GM21619 (cell line): ENCODE results near the gene GOPC.

ENCODE experiments used
- ATAC-seq: cut with Tn5 transposase; IDR thresholded peaks from one replicate; pipeline ENCODE4 v1.9.1; 2021; ENCODE audit not compliant: unreplicated experiment

The GOPC gene

GRCh38 chr6:117550078-117550600, 52.2 kb downstream of the GOPC start:
- ATAC-seq: no peak

DNA sequence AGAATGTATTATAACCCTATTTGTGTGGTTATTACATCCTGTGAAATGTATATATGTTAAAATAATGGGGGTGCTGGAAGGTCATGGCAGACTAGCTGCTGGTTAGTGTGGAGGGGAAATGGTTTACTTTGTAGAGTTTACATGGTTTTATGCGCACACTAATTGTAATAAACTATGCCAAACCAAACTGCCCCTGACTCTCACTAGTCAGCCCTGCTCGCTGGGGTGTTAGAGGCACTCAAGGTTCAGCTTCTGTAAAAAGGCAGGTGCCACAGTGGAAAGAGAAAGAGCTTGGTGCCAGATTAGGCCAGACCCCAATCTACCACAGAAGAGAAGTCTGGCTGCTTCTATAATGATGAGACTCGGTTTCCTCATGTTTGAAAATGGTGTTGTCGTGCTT, 52.7 kb downstream of the GOPC start:
- no peak for ATAC-seq

- no peak for ATAC-seq
Measured at GRCh38 chr6:117548797-117549301, 53.5 kb downstream of the GOPC start.

DNA sequence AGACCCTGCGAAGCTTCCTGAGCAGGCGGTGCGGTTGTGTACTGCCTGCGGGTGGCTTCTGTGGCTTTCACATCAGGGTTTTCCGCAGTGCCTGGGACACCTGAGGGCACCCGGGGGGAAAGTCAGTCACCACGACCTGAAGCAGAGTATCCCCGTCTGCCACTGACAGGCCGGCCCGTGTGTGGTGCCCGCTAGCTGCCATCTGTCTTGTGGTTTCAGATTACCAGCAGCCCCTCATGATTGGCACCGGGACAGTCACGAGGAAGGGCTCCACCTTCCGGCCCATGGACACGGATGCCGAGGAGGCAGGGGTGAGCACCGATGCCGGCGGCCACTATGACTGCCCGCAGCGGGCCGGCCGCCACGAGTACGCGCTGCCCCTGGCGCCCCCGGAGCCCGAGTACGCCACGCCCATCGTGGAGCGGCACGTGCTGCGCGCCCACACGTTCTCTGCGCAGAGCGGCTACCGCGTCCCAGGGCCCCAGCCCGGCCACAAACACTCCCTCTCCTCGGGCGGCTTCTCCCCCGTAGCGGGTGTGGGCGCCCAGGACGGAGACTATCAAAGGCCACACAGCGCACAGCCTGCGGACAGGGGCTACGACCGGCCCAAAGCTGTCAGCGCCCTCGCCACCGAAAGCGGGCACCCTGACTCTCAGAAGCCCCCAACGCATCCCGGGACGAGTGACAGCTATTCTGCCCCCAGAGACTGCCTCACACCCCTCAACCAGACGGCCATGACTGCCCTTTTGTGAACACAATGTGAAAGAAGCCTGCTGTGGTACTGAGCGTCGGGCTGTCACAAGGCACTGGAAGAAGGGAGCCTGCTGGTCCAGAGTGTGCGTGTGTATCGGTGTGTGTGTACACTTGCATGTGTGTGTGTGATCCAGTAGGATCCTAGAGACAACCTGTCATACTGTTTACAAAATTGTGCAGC, 54.4 kb downstream of the GOPC start:
- peak; percentile 45 for ATAC-seq

- no peak for ATAC-seq
Measured at GRCh38 chr6:117546674-117547073, 55.6 kb downstream of the GOPC start.

DNA sequence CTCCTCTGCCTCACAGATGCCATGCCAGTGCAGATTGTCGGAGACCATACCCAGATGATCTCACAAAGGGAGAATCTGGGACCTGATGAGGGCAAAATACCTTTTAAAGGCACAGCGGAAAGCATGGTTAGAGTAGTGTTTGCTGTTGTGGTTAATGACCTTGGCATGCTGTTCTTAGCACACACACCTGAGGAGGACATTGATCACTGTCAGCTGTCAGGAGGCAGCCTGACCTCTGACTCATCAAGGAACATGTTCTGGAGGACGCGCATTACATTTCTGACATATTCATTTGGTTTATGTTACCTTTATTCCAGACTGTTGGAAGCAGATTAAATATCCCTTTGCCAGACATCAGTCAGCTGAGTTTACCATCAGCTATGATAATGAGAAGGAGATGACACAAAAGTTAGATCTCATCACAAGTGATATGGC, 57.1 kb downstream of the GOPC start:
- ATAC-seq: no peak

GRCh38 chr6:117544716-117545115, 57.6 kb downstream of the GOPC start:
- no peak for ATAC-seq

DNA sequence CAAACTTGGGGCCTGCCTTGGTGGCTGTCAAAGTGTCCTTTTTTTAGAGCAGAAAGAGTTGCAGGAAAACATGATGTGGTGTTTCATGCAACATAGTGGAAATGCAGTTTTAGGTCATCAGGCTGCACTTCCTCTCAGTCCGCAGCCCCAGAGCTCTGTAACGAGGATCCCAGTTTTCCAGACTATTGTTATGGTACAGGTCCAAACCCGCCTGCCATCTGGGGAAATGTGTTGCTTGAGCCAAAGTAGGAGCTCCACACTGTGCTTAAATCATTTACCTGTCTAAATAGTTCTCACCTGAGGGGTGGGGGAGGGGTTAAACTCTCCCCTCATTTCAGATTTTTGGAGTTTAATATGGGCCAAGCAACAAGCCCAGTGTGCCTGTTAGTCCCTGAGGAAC, 59.8 kb downstream of the GOPC start:
- ATAC-seq: no peak

- ATAC-seq: no peak
Measured at GRCh38 chr6:117540670-117541069, 61.6 kb downstream of the GOPC start.

DNA sequence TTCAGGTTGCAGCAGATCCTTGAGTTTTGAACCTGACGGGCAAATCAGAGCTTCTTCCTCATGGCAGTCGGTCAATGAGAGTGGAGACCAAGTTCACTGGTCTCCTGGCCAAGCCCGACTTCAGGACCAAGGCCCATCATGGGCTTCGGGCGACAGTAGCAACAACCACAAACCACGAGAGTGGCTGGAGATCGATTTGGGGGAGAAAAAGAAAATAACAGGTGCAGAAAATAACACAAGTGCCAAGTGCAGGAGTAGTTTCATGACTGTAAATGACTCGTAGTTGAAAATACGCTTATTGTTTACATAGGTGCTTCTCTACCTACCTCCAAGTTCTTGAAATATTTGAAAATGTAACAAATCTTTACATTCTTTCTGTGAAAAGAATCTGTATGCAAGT, 63.7 kb downstream of the GOPC start:
- ATAC-seq: no peak

GRCh38 chr6:117536317-117536716, 66.0 kb downstream of the GOPC start:
- no peak for ATAC-seq

DNA sequence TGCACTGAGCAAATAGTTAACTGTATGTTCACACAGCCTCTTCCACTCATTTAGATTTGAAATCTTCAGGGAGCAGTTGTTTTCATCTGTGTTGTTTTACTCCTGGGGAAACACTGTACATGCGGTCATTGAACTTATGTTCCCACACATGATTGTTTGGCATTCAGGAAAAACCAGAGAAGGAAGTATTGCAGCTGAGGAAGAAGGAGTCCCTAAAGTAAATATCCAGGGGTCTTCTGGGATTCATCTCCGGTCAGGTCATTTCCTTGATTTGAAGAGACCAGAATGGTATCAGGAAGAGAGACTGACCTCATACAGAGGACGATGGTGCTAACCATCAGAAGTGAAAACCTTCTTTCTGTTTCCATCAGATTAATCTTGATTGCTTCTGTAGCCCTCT, 67.3 kb downstream of the GOPC start:
- no peak for ATAC-seq

DNA sequence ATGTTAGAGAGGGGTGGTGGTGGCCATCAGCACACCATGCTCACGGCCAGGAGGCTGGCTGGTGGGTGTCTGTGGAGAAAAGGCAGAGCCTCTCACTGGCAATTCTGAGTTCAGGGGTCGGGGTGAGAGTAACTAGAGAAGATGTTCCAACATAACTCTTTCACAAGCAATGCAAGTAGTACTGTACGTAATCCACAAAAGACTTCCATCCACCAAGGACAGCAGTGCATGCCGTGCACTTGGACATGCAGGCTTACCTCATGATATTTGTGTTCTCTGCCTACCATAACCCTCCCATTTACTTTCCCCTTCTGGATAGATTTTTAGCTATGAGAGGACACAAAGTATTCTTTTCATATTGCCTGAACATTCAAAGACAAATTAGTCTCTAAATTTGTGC, 68.5 kb downstream of the GOPC start:
- ATAC-seq: no peak

- no peak for ATAC-seq
Measured at GRCh38 chr6:117531809-117532725, 70.2 kb downstream of the GOPC start.

DNA sequence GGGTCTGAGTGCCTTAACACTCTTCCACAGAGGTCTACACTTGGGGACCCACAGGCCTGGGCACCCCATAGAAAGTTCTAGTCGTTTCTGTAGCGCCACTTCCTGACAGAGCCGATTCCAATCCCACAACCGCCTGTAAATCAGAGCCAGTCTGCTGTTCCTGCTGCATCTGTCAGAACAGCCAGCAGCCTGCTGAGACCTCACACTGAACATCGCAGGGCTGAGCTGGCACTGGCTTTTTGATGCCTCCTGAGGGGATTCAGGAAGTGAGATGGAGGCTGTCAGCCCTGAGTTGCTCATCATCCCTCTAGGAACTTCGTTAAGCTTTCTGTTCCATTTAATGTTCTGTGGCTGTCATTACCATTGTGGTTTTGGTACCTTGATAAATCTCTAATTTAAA, 71.0 kb downstream of the GOPC start:
- ATAC-seq: no peak

- ATAC-seq: no peak
Measured at GRCh38 chr6:117530467-117531242, 71.7 kb downstream of the GOPC start.

DNA sequence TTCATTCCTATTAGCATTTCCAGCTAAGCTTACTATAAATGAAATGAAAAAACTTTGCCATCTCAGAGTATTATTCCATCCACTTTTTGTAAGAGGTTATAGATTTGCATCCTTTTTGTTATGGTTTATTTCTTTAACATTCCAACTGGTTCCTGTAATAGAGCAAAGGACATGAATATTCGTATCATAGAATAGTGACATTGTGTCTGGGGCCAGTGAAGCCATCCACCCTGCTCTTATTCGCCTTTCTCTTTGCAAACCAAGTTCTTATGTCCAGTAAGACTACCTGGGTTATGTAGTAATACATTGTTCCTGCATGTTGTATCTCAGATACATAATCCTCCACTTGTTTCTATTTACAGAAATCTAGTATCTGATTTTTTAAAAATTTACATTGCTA, 76.7 kb downstream of the GOPC start:
- ATAC-seq: no peak

GRCh38 chr6:117521791-117522502, 80.4 kb downstream of the GOPC start:
- ATAC-seq: no peak

DNA sequence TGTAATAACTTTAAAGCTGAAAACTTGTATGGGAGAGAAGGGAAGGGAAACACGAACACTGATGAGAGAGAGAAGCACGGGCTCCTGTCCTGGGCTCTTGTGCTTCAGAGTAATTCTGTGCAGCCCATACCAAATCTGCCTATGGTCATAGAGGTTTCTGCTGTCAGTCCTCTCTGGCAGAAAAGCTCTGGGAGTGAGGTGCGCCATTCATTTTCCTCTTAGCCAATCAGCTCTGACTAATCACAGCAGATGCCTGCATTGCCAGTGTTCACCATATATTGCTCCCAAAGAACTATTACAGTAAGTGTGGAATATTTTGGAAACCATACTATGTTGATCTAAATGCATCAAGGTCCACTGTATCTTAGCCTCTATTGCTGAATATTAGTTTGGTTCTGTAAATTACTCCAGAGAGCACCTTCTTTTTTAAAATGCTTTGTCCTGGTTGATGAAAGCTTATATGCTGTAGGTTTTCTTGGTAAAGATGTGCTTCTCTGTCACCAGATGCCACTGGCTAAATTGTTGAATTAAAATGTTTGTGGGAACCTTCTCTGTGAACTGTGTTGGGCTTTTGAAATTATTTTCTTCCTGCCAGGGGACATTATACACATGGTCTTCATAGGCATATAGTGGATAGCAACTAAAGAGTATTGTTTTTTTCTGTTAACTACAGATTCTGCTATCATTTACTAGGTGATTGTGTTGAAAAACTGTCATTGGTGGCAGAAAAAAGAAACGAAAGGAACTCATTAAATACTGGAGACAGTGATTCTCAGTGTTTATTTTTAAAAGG, 81.5 kb downstream of the GOPC start:
- ATAC-seq: no peak
